Lower leg skin (tissue), 3 donors: ENCODE measurements around the gene INTS6.

Experiments used
- CTCF ChIP-seq, 3 donors: fragments of 450-650 bp; IDR thresholded peaks; one replicate each; pipeline ENCODE4 v1.5.1; 2016; ENCODE audit warnings: antibody characterized with exemption in 3 of 3, mild to moderate bottlenecking in 3 of 3, moderate library complexity in 2 of 3
- POLR2A ChIP-seq, 2 donors: fragments of 450-650 bp; IDR thresholded peaks; one replicate each; pipeline ENCODE4 v1.6.1; 2016 to 2017; ENCODE audit warnings: antibody characterized with exemption in 2 of 2, mild to moderate bottlenecking in 1 of 2, moderate library complexity in 1 of 2

DNA sequence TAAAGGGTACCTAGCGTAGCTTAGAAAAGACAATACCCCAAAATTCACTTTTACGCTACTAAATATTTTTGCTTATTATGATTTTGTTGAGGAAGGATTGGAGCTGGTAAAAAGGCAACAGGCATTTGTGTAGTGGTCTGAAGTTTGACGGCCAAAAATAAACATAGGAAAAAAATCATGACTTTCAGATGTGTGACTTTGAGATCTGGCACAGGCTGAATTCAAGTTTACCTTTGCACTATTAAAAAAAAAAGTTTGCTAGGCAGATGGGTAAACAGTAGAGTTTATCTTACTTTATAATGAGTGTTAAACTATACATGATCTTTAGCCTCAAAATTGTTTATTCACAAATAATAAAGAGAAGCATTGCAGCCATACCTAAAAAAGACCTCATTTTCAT lies 24.3 kb upstream of the INTS6 start:
- TF ChIP-seq CTCF (IDR thresholded peaks at IDR 0.05): no peak
- no peak for TF ChIP-seq POLR2A (IDR thresholded peaks at IDR 0.05)
